ENCODE measurements around the gene RNF207.

The RNF207 gene

GRCh38 chr1:6174621-6175410 is 31.1 kb upstream of the RNF207 start:
- no peak for TF ChIP-seq CTCF (IDR thresholded peaks at IDR 0.05; ENCODE audit: borderline replicate concordance, insufficient read depth, low read depth, low read length)

GRCh38 chr1:6175411-6175828 is 30.5 kb upstream of the RNF207 start:
- H3K4me3 ChIP-seq (ENCODE audit: low read depth, low read length), result no peak overlapping the region
- TF ChIP-seq CTCF (IDR thresholded peaks at IDR 0.05; ENCODE audit: borderline replicate concordance, insufficient read depth, low read depth, low read length), result no peak

More at GRCh38 chr1:6174621-6175410, 31.1 kb upstream of the RNF207 start:
- H3K4me3 ChIP-seq (ENCODE audit: low read depth, low read length), result no peak overlapping the region

- TF ChIP-seq CTCF (IDR thresholded peaks at IDR 0.05; ENCODE audit: borderline replicate concordance, insufficient read depth, low read depth, low read length), result no peak
- H3K4me3 ChIP-seq (ENCODE audit: low read depth, low read length), result no peak overlapping the region
These were observed 29.1 kb upstream of the RNF207 start for GRCh38 chr1:6176779-6177178.

- H3K4me3 ChIP-seq (ENCODE audit: low read depth, low read length), result no peak overlapping the region
- TF ChIP-seq CTCF (IDR thresholded peaks at IDR 0.05; ENCODE audit: borderline replicate concordance, insufficient read depth, low read depth, low read length), result no peak
These were observed 28.1 kb upstream of the RNF207 start for GRCh38 chr1:6177681-6178380.

GRCh38 chr1:6178751-6179563 is 27.0 kb upstream of the RNF207 start:
- H3K4me3 ChIP-seq (ENCODE audit: low read depth, low read length), result no peak overlapping the region
- TF ChIP-seq CTCF (IDR thresholded peaks at IDR 0.05; ENCODE audit: borderline replicate concordance, insufficient read depth, low read depth, low read length), result no peak

- H3K4me3 ChIP-seq (ENCODE audit: low read depth, low read length), result no peak overlapping the region
These were observed 26.2 kb upstream of the RNF207 start for GRCh38 chr1:6179564-6180175.

More at GRCh38 chr1:6179564-6180175, 26.2 kb upstream of the RNF207 start:
- no peak for TF ChIP-seq CTCF (IDR thresholded peaks at IDR 0.05; ENCODE audit: borderline replicate concordance, insufficient read depth, low read depth, low read length)
